OCI-LY3 (cell line): ENCODE measurements around the gene NCKAP1.

Experiments used
- H2AFZ ChIP-seq: fragments of 200-600, 300-600 bp; shearing (Covaris generic); 2 replicates; pipeline ENCODE4 v1.6.0; 2014; ENCODE audit warnings: antibody characterized with exemption, low read depth, low read length
- H3K27ac ChIP-seq: fragments of 200-600, 300-600 bp; sonication (generic); 2 replicates; pipeline ENCODE4 v1.5.1; 2014; ENCODE audit warnings: mild to moderate bottlenecking, low read length, moderate library complexity, mixed read lengths
- H3K27me3 ChIP-seq: fragments of 200-600, 300-600 bp; sonication (generic); 2 replicates; pipeline ENCODE4 v1.6.1; 2014; ENCODE audit warnings: low read depth, low read length, mixed read lengths
- H3K36me3 ChIP-seq: fragments of 200-600, 300-600 bp; sonication (generic); replicated peaks from 2 replicates; pipeline ENCODE3; 2014; ENCODE audit warnings: low read depth, low read length, mixed read lengths
- H3K4me1 ChIP-seq: fragments of 300-600, 200-600 bp; sonication (generic); 2 replicates; pipeline ENCODE4 v1.6.1; 2014; ENCODE audit warnings: low read length, mixed read lengths
- H3K4me2 ChIP-seq: fragments of 200-600, 300-600 bp; sonication (generic); 2 replicates; pipeline ENCODE4 v1.6.1; 2014; ENCODE audit warnings: low read length, mixed read lengths
- H3K4me3 ChIP-seq: fragments of 300-600, 200-600 bp; sonication (generic); 2 replicates; pipeline ENCODE4 v1.5.1; 2014; ENCODE audit warnings: antibody characterized with exemption, mild to moderate bottlenecking, low read length, moderate library complexity
- H3K79me2 ChIP-seq: fragments of 300-600, 200-600 bp; shearing (Covaris generic); 2 replicates; pipeline ENCODE4 v1.6.1; 2014; ENCODE audit warnings: mild to moderate bottlenecking, low read length, mixed read lengths
- H3K9ac ChIP-seq: fragments of 300-600, 200-600 bp; shearing (Covaris generic); 2 replicates; pipeline ENCODE4 v1.6.0; 2014; ENCODE audit warnings: mild to moderate bottlenecking, low read length, moderate library complexity
- H3K9me3 ChIP-seq: fragments of 200-600, 300-600 bp; shearing (Covaris generic); 2 replicates; pipeline ENCODE4 v1.6.1; 2014; ENCODE audit warnings: low read length, mixed read lengths; ENCODE audit not compliant: insufficient read depth
- H4K20me1 ChIP-seq: fragments of 200-600, 300-600 bp; sonication (generic); 2 replicates; pipeline ENCODE4 v1.6.1; 2016; ENCODE audit warnings: low read length, mixed read lengths; ENCODE audit not compliant: insufficient read depth
- CTCF ChIP-seq: fragments of 200-600, 300-600 bp; sonication (generic); IDR thresholded peaks from 2 replicates; pipeline ENCODE4 v1.5.1; 2014; ENCODE audit warnings: antibody characterized with exemption, low read length, low read depth
- EZH2phosphoT487 ChIP-seq: fragments of 200-600 bp; shearing (Covaris generic); IDR thresholded peaks from 2 replicates; pipeline ENCODE4 v1.6.1; 2018; ENCODE audit warnings: antibody characterized with exemption, mixed run types, low read depth

NCKAP1 gene

GRCh38 chr2:183031911-183032794 lies 6.1 kb downstream of the NCKAP1 start:
- no peak overlapping the region for H3K4me3 ChIP-seq
- no peaks in the 10 kb centered on the region for H3K9me3 ChIP-seq
- TF ChIP-seq EZH2phosphoT487 (no peak), CTCF (no peak)
- H3K4me2 ChIP-seq = no peak overlapping the region
- H3K79me2 ChIP-seq = no peaks in the 10 kb centered on the region
- no peak overlapping the region for H3K9ac ChIP-seq
- H3K4me1 ChIP-seq = peaks cover 13% of the 10 kb centered on the region
- H3K36me3 ChIP-seq = no peaks in the 10 kb centered on the region
- no peak overlapping the region for H3K27ac ChIP-seq
- peaks cover 83% of the 10 kb centered on the region for H3K27me3 ChIP-seq
- H2AFZ ChIP-seq = no peak overlapping the region
- H4K20me1 ChIP-seq = peaks cover 50% of the 10 kb centered on the region

GRCh38 chr2:183029219-183029618 lies 9.0 kb downstream of the NCKAP1 start:
- Histone ChIP-seq H4K20me1 (peaks cover 22% of the 10 kb centered on the region), H3K79me2 (no peaks in the 10 kb centered on the region), H3K36me3 (no peaks in the 10 kb centered on the region), H3K4me3 (no peak overlapping the region), H3K27ac (no peak overlapping the region), H3K9me3 (no peaks in the 10 kb centered on the region), H3K9ac (no peak overlapping the region), H2AFZ (no peak overlapping the region), H3K27me3 (peaks cover 86% of the 10 kb centered on the region), H3K4me1 (no peaks in the 10 kb centered on the region), H3K4me2 (no peak overlapping the region)
- TF ChIP-seq CTCF (no peak), EZH2phosphoT487 (no peak)

GRCh38 chr2:183028108-183028507 lies 10.1 kb downstream of the NCKAP1 start:
- H3K36me3 ChIP-seq = no peaks in the 10 kb centered on the region
- H3K79me2 ChIP-seq = no peaks in the 10 kb centered on the region
- no peak overlapping the region for H3K9ac ChIP-seq
- no peak overlapping the region for H2AFZ ChIP-seq
- no peaks in the 10 kb centered on the region for H3K9me3 ChIP-seq
- peaks cover 12% of the 10 kb centered on the region for H4K20me1 ChIP-seq
- no peak overlapping the region for H3K27ac ChIP-seq
- no peak overlapping the region for H3K4me2 ChIP-seq
- peaks cover 87% of the 10 kb centered on the region for H3K27me3 ChIP-seq
- no peak overlapping the region for H3K4me3 ChIP-seq
- TF ChIP-seq EZH2phosphoT487 (no peak), CTCF (no peak)
- H3K4me1 ChIP-seq = no peaks in the 10 kb centered on the region

- H3K4me2 ChIP-seq = no peak overlapping the region
- peaks cover 9% of the 10 kb centered on the region for H4K20me1 ChIP-seq
- H3K27ac ChIP-seq = no peak overlapping the region
- no peaks in the 10 kb centered on the region for H3K9me3 ChIP-seq
- H3K4me1 ChIP-seq = no peaks in the 10 kb centered on the region
- H3K79me2 ChIP-seq = no peaks in the 10 kb centered on the region
- H2AFZ ChIP-seq = no peak overlapping the region
- no peak overlapping the region for H3K4me3 ChIP-seq
- no peaks in the 10 kb centered on the region for H3K36me3 ChIP-seq
- peaks cover 87% of the 10 kb centered on the region for H3K27me3 ChIP-seq
- H3K9ac ChIP-seq = no peak overlapping the region
- no peak for TF ChIP-seq CTCF
- no peak for TF ChIP-seq EZH2phosphoT487
Observed at GRCh38 chr2:183027443-183027842, 10.8 kb downstream of the NCKAP1 start.
